ENCODE measurements around the gene MORN3.

DNA sequence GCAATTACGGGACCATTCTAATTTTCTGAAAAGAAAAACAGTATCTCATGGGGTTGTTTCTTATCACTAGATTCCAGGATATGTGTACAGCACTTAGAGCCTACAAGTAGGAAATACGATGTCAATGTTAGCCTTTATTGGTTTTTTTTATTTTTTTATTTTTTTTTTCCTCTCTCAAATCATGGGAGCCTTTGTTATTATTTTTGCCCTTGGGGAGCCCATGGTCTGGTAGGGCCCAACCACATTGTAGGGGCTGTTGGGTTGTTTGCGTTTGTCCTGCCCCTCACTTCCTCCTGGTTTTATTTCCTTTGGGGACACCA is 5.9 kb downstream of the MORN3 start:
- TF ChIP-seq EZH2 (IDR thresholded peaks at IDR 0.05; ENCODE audit: insufficient read depth, poor library complexity, severe bottlenecking) (no peak), EZH2phosphoT487 (IDR thresholded peaks at IDR 0.05; ENCODE audit: insufficient read depth, low read depth) (no peak)

Measured in GM23248 (cell line).